Measurements from ENCODE around the gene MRGPRE. TPM values are rescaled to one million over a fixed set of nuclear protein-coding genes. Genes with fewer than 3 reads are reported as not detected.
"Not testable (repeated sequence)": the region's sequence is repeated elsewhere in the genome, so short reads cannot be mapped to it uniquely, and the experiment has no call there.

MRGPRE gene, protein sequence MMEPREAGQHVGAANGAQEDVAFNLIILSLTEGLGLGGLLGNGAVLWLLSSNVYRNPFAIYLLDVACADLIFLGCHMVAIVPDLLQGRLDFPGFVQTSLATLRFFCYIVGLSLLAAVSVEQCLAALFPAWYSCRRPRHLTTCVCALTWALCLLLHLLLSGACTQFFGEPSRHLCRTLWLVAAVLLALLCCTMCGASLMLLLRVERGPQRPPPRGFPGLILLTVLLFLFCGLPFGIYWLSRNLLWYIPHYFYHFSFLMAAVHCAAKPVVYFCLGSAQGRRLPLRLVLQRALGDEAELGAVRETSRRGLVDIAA
- not detected for total RNA-seq
- polyA plus RNA-seq = 0.18 TPM

DNA sequence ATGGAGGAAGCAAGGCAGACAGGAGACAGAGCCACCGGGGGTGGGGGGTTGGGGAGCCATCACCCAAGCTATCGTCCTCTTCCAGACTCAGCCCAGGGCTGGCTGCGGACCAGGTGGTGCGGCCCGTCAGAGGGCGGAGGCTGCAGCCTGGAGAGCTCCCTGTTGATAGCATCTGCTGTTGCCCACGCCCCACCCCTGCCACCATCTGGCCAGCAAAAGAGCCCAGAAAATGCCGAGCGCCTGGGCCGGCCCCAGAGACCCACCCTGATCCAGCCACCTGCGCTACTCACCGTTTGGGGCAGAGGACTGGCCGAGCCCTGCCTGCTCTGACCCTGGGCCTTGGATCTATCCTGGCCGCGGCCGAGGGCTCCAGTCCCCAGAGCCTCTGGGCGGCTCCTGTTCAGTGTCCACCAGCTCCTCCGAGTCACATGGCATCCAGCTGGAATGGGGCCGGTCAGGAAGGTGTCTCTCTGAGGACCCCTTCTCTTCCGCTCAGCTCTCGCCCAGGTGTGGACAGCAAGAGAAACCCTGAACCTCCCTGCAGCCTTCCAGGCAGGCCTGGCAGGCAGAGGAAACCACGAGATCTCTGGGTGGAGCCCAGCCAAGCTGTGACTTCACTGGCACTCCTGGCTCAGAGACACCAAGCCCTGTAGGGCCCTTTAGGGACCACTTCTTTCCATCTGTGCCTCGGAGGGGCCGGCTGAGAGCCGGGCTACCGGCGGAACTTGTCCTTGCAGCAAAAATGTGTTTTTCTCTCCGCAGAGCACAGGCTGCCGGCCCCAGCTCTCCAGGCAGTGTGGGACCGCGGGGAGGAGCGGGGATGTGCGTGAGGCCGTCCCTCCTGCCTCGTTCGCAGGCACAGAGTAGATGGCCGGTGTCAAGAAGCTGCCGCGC is at the start of gene MRGPRE:
Gene MRGPRE, minus strand, starts transcription at position 567 of the 894 bp plus-strand sequence. CDS start 3,618 bp downstream, outside the sequence.
- DNase-seq (ENCODE audit: extremely low spot score) = no peak
- no peaks in the 10 kb centered on the region for H3K36me3 ChIP-seq (ENCODE audit: insufficient read depth)
- peak within 1 kb of the TSS; percentile 7 for H3K4me3 ChIP-seq (ENCODE audit: low read depth, low read length)
- H3K4me1 ChIP-seq (ENCODE audit: insufficient read depth) = no peaks in the 10 kb centered on the region
- no peak within 1 kb of the TSS for H3K27ac ChIP-seq (ENCODE audit: low read depth)
- WGBS = 51% methylated on average over 39 of the region's 39 CpGs

DNA sequence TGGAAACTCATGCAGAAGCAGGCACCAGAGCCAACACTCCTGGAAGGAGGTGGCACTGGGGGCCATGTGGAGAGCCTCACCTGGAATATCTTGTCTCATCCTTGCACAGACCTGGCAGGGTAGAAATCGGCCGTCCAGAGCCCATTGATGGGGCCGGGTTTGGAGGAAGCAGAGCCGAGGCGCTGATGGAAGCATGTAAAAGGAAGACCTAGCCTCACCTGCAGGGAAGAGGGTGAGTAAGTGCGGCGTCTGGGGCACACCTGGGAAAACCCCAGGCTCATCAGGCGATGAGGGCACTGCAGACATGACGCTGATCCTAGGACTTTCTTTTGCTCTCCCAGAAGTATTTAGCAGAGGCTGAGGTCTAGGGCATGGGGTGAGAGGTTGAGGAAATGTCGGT is 48.9 kb upstream of the MRGPRE start:
- DNase-seq (ENCODE audit: extremely low spot score); H3K36me3 ChIP-seq (ENCODE audit: insufficient read depth); H3K27ac ChIP-seq (ENCODE audit: low read depth); H3K4me1 ChIP-seq (ENCODE audit: insufficient read depth); H3K4me3 ChIP-seq (ENCODE audit: low read depth, low read length): not testable (repeated sequence)
- WGBS = 85% methylated on average over 5 of the region's 10 CpGs

DNA sequence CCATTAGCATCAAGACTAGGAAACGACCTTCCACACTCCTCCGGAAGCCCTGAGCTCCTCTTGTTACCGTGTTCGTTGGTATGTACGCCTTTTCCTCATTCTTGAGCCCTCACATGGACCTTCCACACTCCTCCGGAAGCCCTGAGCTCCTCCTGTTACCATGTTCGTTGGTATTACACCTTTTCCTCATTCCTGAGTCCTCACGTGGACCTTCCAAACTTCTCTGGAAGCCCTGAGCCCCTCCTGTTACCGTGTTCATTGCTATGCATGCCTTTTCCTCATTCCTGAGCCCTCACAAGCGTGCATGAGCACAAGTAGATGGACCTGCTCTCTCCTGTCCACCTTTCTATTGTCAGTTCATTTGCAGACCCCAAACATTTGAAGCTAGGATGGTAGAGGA is 48.4 kb upstream of the MRGPRE start:
- H3K4me3 ChIP-seq (ENCODE audit: low read depth, low read length); H3K4me1 ChIP-seq (ENCODE audit: insufficient read depth); DNase-seq (ENCODE audit: extremely low spot score); H3K36me3 ChIP-seq (ENCODE audit: insufficient read depth); H3K27ac ChIP-seq (ENCODE audit: low read depth): not testable (repeated sequence)
- WGBS = no CpG with 5 or more reads among the region's 10 CpGs

DNA sequence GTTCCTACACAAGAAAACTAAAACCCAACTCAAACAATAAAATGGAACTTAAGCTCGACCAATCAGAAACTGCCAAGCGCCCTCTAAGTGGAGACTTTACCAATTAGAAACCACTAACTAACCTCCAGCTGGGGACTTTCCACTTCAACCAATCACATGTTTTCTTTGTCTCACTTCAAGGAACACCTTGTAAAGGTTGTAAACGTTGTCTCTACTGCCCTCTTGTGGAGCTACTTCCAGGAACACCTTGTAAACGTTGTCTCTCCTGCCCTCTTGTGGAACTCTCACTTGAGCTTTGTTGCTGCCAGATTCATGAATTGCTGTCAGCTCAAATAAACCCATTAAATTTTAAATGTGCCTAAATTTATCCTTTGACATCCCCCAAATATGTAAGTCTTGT is 46.7 kb upstream of the MRGPRE start:
- 63% methylated on average over 2 of the region's 4 CpGs for WGBS
- not testable (repeated sequence) for DNase-seq (ENCODE audit: extremely low spot score); H3K4me3 ChIP-seq (ENCODE audit: low read depth, low read length); H3K4me1 ChIP-seq (ENCODE audit: insufficient read depth); H3K27ac ChIP-seq (ENCODE audit: low read depth); H3K36me3 ChIP-seq (ENCODE audit: insufficient read depth)

DNA sequence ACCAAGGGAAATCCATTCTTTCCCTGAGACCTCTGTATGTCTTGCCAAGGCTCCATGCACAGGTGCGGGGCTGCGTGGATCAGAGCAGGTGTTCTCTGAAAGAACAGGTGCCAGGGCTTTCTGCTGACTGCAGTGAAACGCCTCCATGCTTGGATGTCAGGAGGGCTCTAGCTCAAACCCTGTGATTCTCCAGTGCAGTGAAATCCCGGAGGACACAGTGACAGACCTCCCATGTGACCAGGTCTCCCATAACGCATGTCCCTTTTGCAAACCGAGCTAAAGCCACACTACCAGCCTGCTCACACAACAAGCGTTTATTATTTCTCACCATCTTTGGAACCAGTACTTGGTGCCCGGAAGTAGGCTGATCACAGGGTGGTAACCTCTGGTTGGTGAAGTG is 41.4 kb upstream of the MRGPRE start:
- WGBS = 80% methylated on average over 4 of the region's 8 CpGs
- DNase-seq (ENCODE audit: extremely low spot score); H3K36me3 ChIP-seq (ENCODE audit: insufficient read depth): not testable (repeated sequence)

DNA sequence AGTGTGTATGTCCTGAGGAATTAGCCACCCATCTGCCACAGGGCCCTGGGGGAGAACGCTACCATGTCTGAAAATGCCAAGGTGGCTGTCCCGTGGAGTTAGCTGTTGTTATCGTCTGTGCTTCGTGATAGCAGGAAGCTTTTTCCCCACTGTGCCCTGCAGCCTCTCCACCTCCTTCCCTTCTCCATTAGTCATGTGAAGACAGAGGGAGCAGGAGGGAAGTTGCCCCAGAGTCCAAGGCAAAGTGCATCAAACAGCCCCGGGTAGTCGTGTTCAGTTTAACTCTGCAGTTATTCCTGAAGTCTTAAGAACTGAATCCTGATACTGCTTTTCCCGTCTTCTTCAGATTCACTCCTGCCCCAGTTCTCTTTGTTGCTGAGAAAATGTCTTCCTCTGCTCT is 30.3 kb upstream of the MRGPRE start:
- not testable (repeated sequence) for H3K4me1 ChIP-seq (ENCODE audit: insufficient read depth); DNase-seq (ENCODE audit: extremely low spot score); H3K27ac ChIP-seq (ENCODE audit: low read depth); H3K4me3 ChIP-seq (ENCODE audit: low read depth, low read length); H3K36me3 ChIP-seq (ENCODE audit: insufficient read depth)
- 70% methylated on average over 6 of the region's 7 CpGs for WGBS

More for the DNA sequence above, 41.4 kb upstream of the MRGPRE start:
- H3K4me3 ChIP-seq (ENCODE audit: low read depth, low read length); H3K4me1 ChIP-seq (ENCODE audit: insufficient read depth); H3K27ac ChIP-seq (ENCODE audit: low read depth): not testable (repeated sequence)

DNA sequence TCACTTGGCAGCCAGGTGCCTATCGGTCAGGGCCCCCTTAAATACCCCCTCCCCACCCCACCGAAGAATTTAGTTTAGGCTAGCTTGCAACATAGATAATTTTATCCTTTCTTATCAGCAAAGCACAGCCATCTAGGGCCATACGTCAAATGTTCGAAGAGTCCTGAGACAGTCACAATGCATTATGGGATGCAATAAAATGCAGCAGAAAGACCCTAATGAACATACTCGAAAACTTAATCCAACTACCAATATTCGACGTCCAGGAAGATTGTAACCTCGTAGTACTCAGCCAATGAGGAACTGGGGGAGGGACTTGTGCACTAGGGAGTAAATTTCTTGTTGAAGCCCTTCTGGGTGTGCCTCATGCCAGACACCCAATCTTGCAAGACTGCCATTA is 29.6 kb upstream of the MRGPRE start:
- DNase-seq (ENCODE audit: extremely low spot score) = not testable (repeated sequence)
- WGBS = 49% methylated on average over 7 of the region's 8 CpGs

DNA sequence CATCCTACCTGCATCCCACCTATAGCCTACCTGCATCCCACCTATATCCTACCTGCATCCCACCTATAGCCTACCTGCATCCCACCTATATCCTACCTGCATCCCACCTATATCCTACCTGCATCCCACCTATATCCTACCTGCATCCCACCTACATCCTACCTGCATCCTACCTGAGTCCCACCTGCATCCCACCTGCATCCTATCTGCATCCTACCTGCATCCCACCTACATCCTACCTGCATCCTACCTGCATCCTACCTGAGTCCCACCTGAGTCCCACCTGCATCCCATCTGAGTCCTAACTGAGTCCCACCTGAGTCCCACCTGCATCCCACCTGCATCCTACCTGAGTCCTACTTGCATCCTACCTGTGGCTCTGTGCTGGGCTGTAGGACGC is 25.3 kb upstream of the MRGPRE start:
- not testable (repeated sequence) for H3K27ac ChIP-seq (ENCODE audit: low read depth); H3K4me1 ChIP-seq (ENCODE audit: insufficient read depth); H3K4me3 ChIP-seq (ENCODE audit: low read depth, low read length); DNase-seq (ENCODE audit: extremely low spot score); H3K36me3 ChIP-seq (ENCODE audit: insufficient read depth)
- WGBS = 91% methylated on average over 1 of the region's 1 CpG

More for the DNA sequence above, 29.6 kb upstream of the MRGPRE start:
- not testable (repeated sequence) for H3K4me1 ChIP-seq (ENCODE audit: insufficient read depth); H3K27ac ChIP-seq (ENCODE audit: low read depth); H3K4me3 ChIP-seq (ENCODE audit: low read depth, low read length); H3K36me3 ChIP-seq (ENCODE audit: insufficient read depth)

DNA sequence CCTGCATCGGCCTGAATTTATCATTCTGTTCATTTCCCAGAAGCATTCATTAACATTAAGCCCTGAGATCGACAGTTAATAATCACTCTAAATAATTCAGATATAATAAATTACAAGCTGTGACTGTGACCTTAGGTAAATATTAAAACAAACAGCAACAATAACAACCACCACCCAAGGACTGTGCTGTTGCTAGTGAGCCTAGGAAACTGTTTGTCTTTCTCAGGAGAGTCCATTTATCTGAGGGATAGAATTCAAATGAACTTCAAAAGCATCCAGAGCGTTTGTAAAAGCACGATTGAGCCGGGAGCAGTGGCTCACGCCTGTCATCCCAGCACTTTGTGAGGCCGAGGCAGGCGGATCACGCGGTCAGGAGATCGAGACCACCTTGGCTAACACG is 23.0 kb upstream of the MRGPRE start:
- not testable (repeated sequence) for H3K27ac ChIP-seq (ENCODE audit: low read depth); DNase-seq (ENCODE audit: extremely low spot score); H3K36me3 ChIP-seq (ENCODE audit: insufficient read depth); H3K4me1 ChIP-seq (ENCODE audit: insufficient read depth); H3K4me3 ChIP-seq (ENCODE audit: low read depth, low read length)
- 91% methylated on average over 4 of the region's 12 CpGs for WGBS

DNA sequence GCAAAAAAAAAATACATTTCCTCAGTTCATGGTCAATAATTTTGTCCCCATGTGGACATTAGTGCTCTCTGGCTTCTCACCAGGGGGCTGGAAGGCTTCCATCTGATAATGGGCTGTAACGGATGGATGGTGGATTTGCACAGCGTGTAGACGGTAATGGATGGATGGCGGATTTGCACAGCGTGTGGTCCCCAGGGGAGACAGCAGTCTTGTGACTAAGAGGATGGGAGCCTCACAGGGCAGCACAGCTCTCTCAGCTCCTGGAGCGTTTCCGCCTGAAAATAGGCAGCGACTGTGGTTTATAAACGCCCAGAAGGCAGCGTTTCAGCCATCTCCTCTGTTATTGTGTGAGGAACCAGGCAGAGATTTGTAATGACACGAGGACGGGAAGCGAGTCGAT is 22.6 kb upstream of the MRGPRE start:
- H3K4me3 ChIP-seq (ENCODE audit: low read depth, low read length); DNase-seq (ENCODE audit: extremely low spot score); H3K27ac ChIP-seq (ENCODE audit: low read depth); H3K4me1 ChIP-seq (ENCODE audit: insufficient read depth); H3K36me3 ChIP-seq (ENCODE audit: insufficient read depth): not testable (repeated sequence)
- WGBS = no CpG with 5 or more reads among the region's 14 CpGs

DNA sequence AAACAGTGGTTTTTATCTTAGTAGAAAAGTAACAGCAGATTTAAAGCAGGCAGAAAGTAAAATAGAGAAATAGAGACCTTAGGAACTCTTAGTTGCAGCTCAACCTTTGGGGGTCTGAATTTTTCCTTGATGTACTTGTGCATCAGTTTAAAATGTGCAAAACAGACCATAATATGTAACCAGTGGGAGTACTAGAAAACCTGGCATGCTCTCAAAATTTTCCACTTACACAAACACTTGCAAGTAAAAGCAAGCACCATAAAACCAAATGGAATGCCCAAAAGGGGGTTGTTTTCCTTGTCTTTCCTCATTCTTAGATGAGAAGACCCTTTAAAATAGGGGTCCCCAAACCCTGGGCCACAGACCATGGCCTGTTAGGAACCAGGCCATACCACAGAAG is 12.9 kb upstream of the MRGPRE start:
- H3K4me3 ChIP-seq (ENCODE audit: low read depth, low read length) = no peak overlapping the region
- no peaks in the 10 kb centered on the region for H3K4me1 ChIP-seq (ENCODE audit: insufficient read depth)
- H3K36me3 ChIP-seq (ENCODE audit: insufficient read depth) = no peaks in the 10 kb centered on the region
- no peak overlapping the region for H3K27ac ChIP-seq (ENCODE audit: low read depth)
- DNase-seq (ENCODE audit: extremely low spot score) = no peak

DNA sequence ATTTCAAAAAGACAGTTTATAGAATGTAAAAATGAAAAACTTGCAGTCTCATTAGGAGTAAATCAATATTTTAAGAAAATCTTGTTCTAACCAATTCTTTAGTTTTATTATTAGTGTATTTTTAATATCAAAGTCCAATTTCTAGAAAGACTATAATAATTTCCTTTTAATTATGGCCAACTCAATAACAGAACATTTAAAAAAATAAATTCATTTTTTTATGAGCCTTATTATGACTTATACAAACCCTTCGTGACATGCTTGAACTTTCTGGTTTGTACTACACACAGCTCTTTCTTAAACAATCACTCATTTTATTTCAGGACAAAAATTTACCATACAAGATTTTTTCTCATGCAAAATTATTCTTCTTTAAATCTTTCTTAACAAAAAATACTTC is 11.7 kb upstream of the MRGPRE start:
- 87% methylated on average over 1 of the region's 1 CpG for WGBS
- no peak for DNase-seq (ENCODE audit: extremely low spot score)
- Histone ChIP-seq H3K4me1 (ENCODE audit: insufficient read depth) (no peaks in the 10 kb centered on the region), H3K4me3 (ENCODE audit: low read depth, low read length) (no peak overlapping the region), H3K27ac (ENCODE audit: low read depth) (no peak overlapping the region), H3K36me3 (ENCODE audit: insufficient read depth) (no peaks in the 10 kb centered on the region)

DNA sequence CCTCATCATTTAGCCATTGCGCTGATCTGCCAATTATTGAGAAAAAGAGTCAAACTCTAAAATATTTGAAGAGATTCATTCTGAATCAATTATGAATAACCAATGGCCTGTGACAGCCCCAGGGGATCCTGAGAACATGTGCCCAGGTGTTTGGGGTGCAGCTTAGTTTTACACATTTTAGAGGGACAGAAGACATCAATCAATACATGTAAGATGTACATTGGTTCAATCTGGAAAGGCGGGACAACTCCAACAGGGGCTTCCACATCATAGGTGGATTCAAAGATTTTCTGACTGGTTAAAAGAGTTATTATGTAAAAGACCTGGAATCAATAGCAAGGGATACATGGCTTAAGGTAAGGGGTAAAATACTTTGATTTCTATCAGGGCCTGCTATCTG is 4.9 kb upstream of the MRGPRE start:
- Histone ChIP-seq H3K36me3 (ENCODE audit: insufficient read depth) (no peaks in the 10 kb centered on the region), H3K4me3 (ENCODE audit: low read depth, low read length) (no peak overlapping the region), H3K4me1 (ENCODE audit: insufficient read depth) (no peaks in the 10 kb centered on the region), H3K27ac (ENCODE audit: low read depth) (no peak overlapping the region)
- no peak for DNase-seq (ENCODE audit: extremely low spot score)
- 88% methylated on average over 2 of the region's 2 CpGs for WGBS

DNA sequence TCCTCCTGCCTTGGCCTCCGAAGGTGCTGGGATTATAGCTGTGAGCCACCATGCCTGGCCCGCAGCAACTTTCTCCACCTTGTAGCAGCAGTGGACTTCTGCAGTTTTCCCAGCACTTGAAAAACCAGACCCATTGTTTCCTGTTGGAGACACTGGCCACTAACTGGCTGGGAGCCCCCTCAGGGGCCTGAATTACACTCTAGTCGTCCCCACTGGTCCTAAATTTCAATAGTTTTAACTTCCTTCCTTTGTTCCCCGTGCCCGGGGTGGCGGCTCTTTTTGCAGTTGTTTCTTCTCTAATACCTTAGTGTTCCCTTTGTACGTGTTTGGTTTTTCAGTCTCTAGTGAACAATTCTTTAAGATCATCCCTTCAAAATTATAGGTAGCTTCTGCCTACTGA is 2.6 kb upstream of the MRGPRE start:
- no peaks in the 10 kb centered on the region for H3K4me1 ChIP-seq (ENCODE audit: insufficient read depth)
- no peaks in the 10 kb centered on the region for H3K36me3 ChIP-seq (ENCODE audit: insufficient read depth)
- no peak for DNase-seq (ENCODE audit: extremely low spot score)
- no peak overlapping the region for H3K4me3 ChIP-seq (ENCODE audit: low read depth, low read length)
- H3K27ac ChIP-seq (ENCODE audit: low read depth) = no peak overlapping the region
- WGBS = 67% methylated on average over 7 of the region's 7 CpGs
